GM23338 (cell line): ENCODE results near the gene SNTG2.

Experiments used
- CREB1 ChIP-seq: fragments of 250-450 bp; sonication (Bioruptor Pico); IDR thresholded peaks from 2 replicates; pipeline ENCODE4 v1.5.0; 2020; ENCODE audit warnings: low read depth, mild to moderate bottlenecking, moderate library complexity
- EZH2 ChIP-seq: fragments of 200-600 bp; sonication (generic); IDR thresholded peaks from one replicate; pipeline ENCODE4 v1.8.0; 2017; ENCODE audit warnings: antibody characterized with exemption, mild to moderate bottlenecking, low read depth; ENCODE audit not compliant: unreplicated experiment
- EZH2phosphoT487 ChIP-seq: fragments of 200-600 bp; sonication (generic); IDR thresholded peaks from one replicate; pipeline ENCODE4 v1.8.1; 2018; ENCODE audit warnings: antibody characterized with exemption; ENCODE audit not compliant: unreplicated experiment
- JUNB ChIP-seq: IDR thresholded peaks from one replicate; pipeline ENCODE4 v1.6.1; 2016; ENCODE audit warnings: antibody characterized with exemption; ENCODE audit not compliant: unreplicated experiment
- POLR2AphosphoS5 ChIP-seq: IDR thresholded peaks from 2 replicates; pipeline ENCODE4 v1.6.1; 2016; ENCODE audit warnings: antibody characterized with exemption, low read depth
- STAT1 ChIP-seq: IDR thresholded peaks from one replicate; pipeline ENCODE4 v1.6.1; 2016; ENCODE audit warnings: antibody characterized with exemption; ENCODE audit not compliant: unreplicated experiment
- ZNF114 ChIP-seq: fragments of 250-450 bp; sonication (Bioruptor Pico); IDR thresholded peaks from 2 replicates; pipeline ENCODE4 v1.5.0; 2020; ENCODE audit warnings: mild to moderate bottlenecking, moderate library complexity
- ZNF331 ChIP-seq: fragments of 250-450 bp; sonication (Bioruptor Pico); IDR thresholded peaks from 2 replicates; pipeline ENCODE4 v1.5.0; 2020; ENCODE audit warnings: low read depth, mild to moderate bottlenecking, moderate library complexity
- TF ChIP-seq, protein P1 (sequence below), 2 experiments: fragments of 200-600 bp in 1 of 2; sonication (generic) in 1 of 2; conservative IDR thresholded peaks; 2 replicates each; pipeline versions ENCODE4 v1.5.1 to v1.6.1; 2016 to 2017; ENCODE audit warnings: antibody characterized with exemption in 2 of 2, low read depth in 2 of 2, mild to moderate bottlenecking in 2 of 2, moderate library complexity in 1 of 2
- TF ChIP-seq, protein P2 (sequence below): IDR thresholded peaks from one replicate; pipeline ENCODE4 v1.6.1; 2018; ENCODE audit warnings: antibody characterized with exemption; ENCODE audit not compliant: unreplicated experiment
- TF ChIP-seq, protein P3 (sequence below): IDR thresholded peaks from 2 replicates; pipeline ENCODE4 v1.6.1; 2016; ENCODE audit warnings: antibody characterized with exemption

DNA sequence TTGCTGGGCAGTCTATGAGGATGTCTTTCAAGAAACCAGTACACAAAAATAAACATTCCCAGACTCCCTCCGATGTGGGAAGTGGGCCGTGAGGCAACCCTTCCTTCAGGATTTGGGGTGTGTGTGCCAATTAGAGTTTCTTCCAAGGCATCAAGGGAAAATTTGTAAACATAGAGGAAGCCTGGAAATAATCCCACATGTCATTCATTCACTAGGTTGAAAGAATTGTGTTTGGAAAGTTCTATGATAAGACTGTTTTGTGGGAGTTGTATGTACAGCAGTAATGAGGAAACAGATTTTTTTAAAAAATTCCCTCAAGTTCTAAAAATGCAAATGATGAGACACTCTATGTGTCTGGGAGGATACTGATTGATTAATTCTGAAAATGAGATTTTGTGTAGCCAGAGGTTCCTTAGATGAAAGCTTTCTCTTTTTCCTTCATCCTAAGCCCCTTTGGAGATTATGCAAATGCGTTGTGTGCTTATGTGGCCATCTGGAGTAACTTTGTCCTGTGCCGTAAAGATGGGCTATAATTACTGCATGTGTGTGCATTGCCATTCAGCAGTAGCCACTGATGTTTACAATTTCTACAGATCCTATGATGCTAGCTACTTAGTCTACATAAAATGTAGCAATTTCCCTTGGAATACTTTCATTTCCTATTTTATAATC is 354.8 kb downstream of the SNTG2 start:
- TF ChIP-seq, protein P1, sequence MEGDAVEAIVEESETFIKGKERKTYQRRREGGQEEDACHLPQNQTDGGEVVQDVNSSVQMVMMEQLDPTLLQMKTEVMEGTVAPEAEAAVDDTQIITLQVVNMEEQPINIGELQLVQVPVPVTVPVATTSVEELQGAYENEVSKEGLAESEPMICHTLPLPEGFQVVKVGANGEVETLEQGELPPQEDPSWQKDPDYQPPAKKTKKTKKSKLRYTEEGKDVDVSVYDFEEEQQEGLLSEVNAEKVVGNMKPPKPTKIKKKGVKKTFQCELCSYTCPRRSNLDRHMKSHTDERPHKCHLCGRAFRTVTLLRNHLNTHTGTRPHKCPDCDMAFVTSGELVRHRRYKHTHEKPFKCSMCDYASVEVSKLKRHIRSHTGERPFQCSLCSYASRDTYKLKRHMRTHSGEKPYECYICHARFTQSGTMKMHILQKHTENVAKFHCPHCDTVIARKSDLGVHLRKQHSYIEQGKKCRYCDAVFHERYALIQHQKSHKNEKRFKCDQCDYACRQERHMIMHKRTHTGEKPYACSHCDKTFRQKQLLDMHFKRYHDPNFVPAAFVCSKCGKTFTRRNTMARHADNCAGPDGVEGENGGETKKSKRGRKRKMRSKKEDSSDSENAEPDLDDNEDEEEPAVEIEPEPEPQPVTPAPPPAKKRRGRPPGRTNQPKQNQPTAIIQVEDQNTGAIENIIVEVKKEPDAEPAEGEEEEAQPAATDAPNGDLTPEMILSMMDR (conservative IDR thresholded peaks at IDR 0.05; ENCODE audit: low read depth in 2 of 2) = no peak
- TF ChIP-seq, protein P2, sequence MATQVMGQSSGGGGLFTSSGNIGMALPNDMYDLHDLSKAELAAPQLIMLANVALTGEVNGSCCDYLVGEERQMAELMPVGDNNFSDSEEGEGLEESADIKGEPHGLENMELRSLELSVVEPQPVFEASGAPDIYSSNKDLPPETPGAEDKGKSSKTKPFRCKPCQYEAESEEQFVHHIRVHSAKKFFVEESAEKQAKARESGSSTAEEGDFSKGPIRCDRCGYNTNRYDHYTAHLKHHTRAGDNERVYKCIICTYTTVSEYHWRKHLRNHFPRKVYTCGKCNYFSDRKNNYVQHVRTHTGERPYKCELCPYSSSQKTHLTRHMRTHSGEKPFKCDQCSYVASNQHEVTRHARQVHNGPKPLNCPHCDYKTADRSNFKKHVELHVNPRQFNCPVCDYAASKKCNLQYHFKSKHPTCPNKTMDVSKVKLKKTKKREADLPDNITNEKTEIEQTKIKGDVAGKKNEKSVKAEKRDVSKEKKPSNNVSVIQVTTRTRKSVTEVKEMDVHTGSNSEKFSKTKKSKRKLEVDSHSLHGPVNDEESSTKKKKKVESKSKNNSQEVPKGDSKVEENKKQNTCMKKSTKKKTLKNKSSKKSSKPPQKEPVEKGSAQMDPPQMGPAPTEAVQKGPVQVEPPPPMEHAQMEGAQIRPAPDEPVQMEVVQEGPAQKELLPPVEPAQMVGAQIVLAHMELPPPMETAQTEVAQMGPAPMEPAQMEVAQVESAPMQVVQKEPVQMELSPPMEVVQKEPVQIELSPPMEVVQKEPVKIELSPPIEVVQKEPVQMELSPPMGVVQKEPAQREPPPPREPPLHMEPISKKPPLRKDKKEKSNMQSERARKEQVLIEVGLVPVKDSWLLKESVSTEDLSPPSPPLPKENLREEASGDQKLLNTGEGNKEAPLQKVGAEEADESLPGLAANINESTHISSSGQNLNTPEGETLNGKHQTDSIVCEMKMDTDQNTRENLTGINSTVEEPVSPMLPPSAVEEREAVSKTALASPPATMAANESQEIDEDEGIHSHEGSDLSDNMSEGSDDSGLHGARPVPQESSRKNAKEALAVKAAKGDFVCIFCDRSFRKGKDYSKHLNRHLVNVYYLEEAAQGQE = no peak
- TF ChIP-seq EZH2 = no peak
- no peak for TF ChIP-seq JUNB
- TF ChIP-seq POLR2AphosphoS5 = no peak
- TF ChIP-seq CREB1 (CRISPR knock-in tag) = no peak
- no peak for TF ChIP-seq STAT1
- no peak for TF ChIP-seq EZH2phosphoT487
- no peak for TF ChIP-seq ZNF114 (CRISPR knock-in tag)
- TF ChIP-seq, protein P3, sequence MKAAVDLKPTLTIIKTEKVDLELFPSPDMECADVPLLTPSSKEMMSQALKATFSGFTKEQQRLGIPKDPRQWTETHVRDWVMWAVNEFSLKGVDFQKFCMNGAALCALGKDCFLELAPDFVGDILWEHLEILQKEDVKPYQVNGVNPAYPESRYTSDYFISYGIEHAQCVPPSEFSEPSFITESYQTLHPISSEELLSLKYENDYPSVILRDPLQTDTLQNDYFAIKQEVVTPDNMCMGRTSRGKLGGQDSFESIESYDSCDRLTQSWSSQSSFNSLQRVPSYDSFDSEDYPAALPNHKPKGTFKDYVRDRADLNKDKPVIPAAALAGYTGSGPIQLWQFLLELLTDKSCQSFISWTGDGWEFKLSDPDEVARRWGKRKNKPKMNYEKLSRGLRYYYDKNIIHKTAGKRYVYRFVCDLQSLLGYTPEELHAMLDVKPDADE = no peak
- no peak for TF ChIP-seq ZNF331 (CRISPR knock-in tag)
